Fibroblast of peridontal ligament (primary cell): ENCODE measurements around the gene ITPR1.
"Not testable (repeated sequence)": the region's sequence is repeated elsewhere in the genome, so short reads cannot be mapped to it uniquely, and the experiment has no call there.

Experiments
- DNase-seq: peaks from one replicate; pipeline ENCODE4 v3.0.0-alpha.2; 2010; ENCODE audit errors: extremely low read depth

Gene ITPR1

GRCh38 chr3:4596612-4597011 lies 103.5 kb downstream of the ITPR1 start:
- no peak for DNase-seq

GRCh38 chr3:4597208-4597985 lies 104.2 kb downstream of the ITPR1 start:
- no peak for DNase-seq

- DNase-seq: not testable (repeated sequence)
Observed at GRCh38 chr3:4598232-4598631, 105.1 kb downstream of the ITPR1 start.

- no peak for DNase-seq
Observed at GRCh38 chr3:4599612-4600011, 106.5 kb downstream of the ITPR1 start.

- no peak for DNase-seq
Observed at GRCh38 chr3:4600493-4600892, 107.3 kb downstream of the ITPR1 start.

- DNase-seq: no peak
Observed at GRCh38 chr3:4601892-4602291, 108.7 kb downstream of the ITPR1 start.

- no peak for DNase-seq
Observed at GRCh38 chr3:4604693-4605092, 111.5 kb downstream of the ITPR1 start.

DNA sequence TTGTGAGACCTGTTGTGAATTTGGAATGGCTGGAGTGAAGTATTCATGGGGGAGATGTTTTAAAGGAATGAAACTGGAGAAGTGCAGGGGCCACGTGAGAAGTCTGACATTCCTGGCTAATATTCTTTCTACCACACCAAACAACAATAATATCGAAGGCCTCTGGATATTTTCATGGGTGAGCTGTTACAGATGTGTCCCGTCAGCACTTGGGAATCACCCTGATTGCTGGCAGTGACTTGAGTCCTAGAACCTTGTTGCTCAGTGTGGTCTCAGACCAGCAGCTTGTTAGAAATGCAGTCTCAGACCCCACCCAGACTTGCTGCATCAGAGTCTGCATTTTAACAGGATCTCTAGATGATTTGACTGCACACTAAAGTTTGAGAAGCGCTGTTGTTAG lies 113.8 kb downstream of the ITPR1 start:
- no peak for DNase-seq

DNA sequence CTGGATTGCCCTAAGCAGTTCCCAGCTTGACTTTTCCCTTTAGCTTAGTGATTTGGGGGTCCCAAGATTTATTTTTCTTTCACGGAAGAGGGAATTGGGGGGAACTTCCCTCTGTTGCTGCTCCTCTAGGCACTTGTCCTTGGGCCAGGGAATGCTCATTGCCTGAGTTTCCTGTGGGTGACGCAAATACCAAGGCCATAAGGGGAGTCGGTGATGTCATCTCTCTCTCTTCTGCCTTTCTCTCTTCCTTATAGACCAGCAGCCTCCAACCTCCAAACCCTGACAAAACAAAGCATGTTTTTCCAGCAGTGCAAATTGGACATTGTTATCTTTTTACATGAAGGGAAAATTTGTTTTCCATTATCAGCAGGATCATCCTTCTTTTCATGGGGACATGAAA lies 120.2 kb downstream of the ITPR1 start:
- DNase-seq: no peak

- no peak for DNase-seq
Observed at GRCh38 chr3:4614070-4614469, 120.9 kb downstream of the ITPR1 start.

DNA sequence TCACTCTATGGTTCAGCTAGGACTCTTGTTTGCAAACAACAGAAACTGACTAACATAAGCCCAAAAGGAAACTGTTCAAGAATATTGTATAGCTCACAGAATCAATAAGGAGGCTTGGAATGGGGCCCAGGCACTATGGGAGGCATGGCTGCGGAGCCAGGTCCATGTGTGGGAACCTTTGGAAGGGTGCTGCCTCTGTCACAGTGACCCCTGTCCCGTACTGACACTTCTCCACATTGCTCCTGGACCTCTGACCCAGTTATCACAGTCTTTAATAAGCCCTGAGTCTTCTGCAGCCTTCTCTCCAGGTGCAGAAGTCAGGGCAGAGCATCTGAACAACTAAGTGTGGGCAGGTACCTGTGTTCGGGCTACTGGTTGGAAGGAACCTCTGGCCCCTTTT lies 121.8 kb downstream of the ITPR1 start:
- DNase-seq: no peak

DNA sequence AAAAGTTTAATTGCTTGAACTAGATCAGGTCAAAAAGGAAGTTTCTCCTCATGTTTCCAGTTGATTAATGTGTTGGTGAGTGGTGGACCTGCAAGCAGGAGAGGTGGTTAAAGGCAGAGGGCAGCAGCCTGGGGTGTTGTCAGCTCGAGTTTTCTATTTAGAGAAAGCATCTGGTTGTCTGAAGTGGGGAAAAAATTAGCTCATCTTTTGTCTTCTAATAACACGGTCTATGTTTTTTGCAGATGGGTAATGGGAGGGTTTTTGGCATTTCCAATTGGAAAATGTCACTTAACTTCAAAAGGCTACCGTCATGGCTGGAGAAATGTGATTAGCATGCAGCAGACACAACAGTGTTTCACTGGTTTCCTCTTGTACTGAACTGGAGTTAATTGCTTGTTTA lies 122.6 kb downstream of the ITPR1 start:
- DNase-seq: no peak

DNA sequence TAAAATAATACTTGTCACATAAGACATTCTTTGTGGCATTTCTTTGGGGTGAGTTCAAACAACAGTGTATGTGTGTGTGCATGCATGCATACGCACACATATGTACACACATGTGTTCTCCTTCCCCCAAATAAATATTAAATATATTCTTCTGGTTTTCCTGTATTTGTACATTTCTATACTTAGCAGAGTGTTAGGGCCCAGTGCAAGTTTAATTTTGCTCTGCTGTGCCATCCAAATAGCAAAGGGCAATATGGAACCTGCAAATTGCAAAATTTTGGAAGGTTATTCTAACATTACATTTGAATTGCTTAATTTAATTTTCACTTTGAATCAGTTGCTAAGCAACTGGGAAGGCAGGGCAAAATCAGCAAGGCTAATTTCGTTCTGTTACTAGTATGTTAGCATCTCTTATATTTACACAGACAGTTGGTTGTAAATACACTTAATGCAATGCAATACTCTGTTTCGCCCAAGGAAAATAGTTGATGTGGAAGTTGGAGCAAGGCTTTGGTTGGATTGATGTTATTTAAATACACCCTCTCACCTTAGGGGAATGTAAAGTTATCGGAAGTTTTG lies 130.4 kb downstream of the ITPR1 start:
- DNase-seq: no peak

DNA sequence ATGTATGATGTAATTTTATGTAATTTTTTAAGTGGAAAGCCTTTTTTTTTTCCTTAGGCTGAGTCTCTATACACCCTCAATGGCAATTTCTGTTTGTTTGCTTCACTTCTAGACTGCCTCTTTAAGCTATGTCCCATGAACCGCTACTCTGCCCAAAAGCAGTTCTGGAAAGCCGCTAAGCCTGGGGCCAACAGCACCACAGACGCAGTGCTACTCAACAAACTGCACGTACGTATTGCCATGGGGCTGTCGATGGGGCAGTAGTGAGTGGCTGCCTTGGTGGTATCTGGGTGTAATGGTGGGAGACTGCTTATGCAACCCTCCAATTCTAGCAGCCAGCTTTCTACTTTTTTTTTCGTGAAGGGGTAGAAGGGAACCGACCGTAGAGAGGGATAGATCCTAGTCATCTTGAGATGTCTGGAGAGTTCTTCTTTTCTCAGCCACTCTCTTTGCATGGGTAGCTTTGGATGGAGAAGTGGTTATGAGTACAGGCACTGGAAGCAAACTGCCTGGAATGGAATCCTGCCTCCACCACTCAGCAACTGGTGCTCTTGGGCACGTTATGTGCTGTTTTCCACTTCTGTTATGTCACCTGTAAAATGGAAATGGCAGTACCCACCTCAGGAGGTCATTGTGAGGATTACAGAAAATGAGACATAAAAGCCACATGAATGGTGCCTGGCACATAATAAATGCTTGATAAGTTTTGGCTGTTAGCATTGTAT lies 134.7 kb downstream of the ITPR1 start:
- DNase-seq: no peak

- DNase-seq: no peak
Observed at GRCh38 chr3:4629095-4630007, 136.2 kb downstream of the ITPR1 start.

DNA sequence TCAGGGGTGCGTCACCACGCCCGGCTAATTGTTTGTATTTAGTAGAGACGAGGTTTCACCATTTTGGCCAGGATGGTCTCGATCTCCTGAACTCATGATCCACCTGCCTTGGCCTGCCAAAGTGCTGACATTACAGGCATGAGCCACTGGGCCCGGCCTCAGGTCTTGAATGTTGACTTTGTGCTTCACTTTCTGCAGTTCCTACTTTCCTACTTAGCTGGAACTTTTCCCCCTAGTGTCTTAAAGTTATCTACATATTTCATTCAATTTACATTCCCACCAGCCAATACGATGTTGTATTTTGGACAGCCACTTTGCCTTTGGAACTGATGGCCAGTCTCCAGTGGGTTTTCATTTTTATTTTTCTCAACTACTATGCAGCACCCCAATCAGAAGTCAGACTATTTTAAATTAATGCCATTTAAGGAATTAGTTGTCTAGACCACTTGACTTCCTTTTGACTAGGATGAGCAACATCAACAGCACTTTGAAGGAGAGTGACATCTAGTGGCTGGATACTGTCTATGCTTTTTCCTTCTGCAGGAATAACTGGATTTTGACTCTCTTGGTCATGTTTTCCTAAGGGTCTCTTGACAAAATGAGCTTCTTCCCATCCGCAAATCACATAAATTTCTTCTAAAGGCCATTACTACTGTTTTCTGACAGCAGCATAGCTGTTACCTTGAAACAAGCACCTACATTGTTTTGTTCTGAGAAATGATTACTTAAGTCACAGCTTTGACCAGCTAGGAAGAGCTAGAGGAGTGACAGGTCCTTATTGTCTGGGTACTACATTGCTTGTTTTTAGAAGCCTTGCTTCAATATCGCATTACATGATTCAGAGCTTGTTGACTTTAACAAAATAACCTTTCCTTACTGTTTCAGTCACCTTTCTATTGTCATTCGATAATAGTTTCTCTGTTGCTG lies 140.2 kb downstream of the ITPR1 start:
- peak; percentile 77 for DNase-seq

DNA sequence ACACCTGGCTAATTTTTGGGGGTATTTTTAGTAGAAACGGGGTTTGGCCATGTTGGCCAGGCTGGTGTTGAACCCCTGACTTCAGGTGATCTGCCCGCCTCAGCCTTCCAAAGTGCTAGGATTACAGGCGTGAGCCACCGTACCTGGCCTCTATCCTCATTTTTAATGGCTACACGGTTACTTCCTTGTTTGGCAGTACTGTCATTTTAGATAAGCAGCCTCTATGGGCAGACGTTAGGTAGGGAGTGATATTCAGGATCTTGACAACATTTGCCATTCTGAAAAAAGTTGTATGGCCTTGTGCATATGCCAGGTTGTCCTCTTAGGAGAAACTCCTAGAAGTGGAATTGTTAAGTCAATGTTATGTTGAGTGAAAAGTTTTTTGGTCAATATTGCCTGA lies 141.7 kb downstream of the ITPR1 start:
- no peak for DNase-seq

DNA sequence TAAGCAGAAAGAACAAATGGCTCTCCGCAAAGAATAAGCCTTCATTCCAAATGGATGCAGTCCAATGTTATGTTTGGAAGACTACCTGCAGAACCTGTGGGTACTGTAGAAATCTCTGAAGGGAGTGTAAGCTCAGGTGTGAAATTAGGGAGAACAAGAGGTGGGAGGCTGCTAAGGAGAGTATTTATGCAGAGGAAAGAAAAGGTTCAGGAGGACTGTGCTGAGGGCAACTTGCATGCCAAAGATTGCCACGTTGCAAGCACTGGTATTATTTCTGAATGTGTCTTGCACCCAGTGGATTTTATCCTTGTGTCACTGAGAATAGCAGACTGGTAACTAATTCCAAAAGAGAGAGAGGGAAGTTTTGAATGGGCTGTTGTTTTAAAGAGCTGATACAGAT lies 144.1 kb downstream of the ITPR1 start:
- DNase-seq: no peak

- no peak for DNase-seq
Observed at GRCh38 chr3:4641863-4642563, 148.9 kb downstream of the ITPR1 start.

- no peak for DNase-seq
Observed at GRCh38 chr3:4642611-4643010, 149.5 kb downstream of the ITPR1 start.
